Right atrium auricular region (tissue), 2 donors: Measurements from ENCODE around the gene RGS6. TPM values are rescaled to one million over a fixed set of nuclear protein-coding genes. Genes with fewer than 3 reads are reported as not detected.

ENCODE experiments used
- DNase-seq: peaks from one replicate; pipeline ENCODE4 v3.0.0-alpha.2; 2019; ENCODE audit warnings: low spot score
- H3K27ac ChIP-seq, 2 donors: fragments of 200-600 bp; sonication (generic); 1 replicate in 1 of 2; 2 replicates in 1 of 2; pipeline ENCODE4 v1.5.1; 2016 to 2019
- H3K27me3 ChIP-seq, 2 donors: fragments of 200-600 bp; sonication (generic); one replicate each; pipeline versions ENCODE4 v1.5.1 to v1.6.0; 2017 to 2019
- H3K36me3 ChIP-seq: fragments of 200-600 bp; sonication (generic); one replicate; pipeline ENCODE4 v1.5.1; 2016
- H3K4me1 ChIP-seq, 2 donors: fragments of 200-600 bp; sonication (generic); one replicate each; pipeline versions ENCODE4 v1.5.1 to v1.6.0; 2017 to 2019
- H3K4me3 ChIP-seq, 2 donors: fragments of 200-600 bp; sonication (generic); 1 replicate in 1 of 2; 2 replicates in 1 of 2; pipeline ENCODE4 v1.5.1; 2017 to 2019; ENCODE audit warnings: mild to moderate bottlenecking in 1 of 2, moderate library complexity in 1 of 2
- H3K9me3 ChIP-seq, 2 donors: fragments of 200-600 bp; sonication (generic); one replicate each; pipeline ENCODE4 v1.5.1; 2019
- total RNA-seq, 2 donors: library from RNA; depleted of rRNA; stranded (reverse); fragments of >200 nt; gene quantifications; one replicate each; pipeline ENCODE4 v1.1.0, GENCODE V29; 2016
- TF ChIP-seq, protein P1 (sequence below), 2 donors: fragments of 200-600 bp; sonication (generic); IDR thresholded peaks; one replicate each; pipeline ENCODE4 v1.5.1; 2019; ENCODE audit warnings: antibody characterized with exemption in 2 of 2

Gene RGS6
- total RNA-seq, 2 donors from 2014 or later, result 12.1 to 13.1 TPM

DNA sequence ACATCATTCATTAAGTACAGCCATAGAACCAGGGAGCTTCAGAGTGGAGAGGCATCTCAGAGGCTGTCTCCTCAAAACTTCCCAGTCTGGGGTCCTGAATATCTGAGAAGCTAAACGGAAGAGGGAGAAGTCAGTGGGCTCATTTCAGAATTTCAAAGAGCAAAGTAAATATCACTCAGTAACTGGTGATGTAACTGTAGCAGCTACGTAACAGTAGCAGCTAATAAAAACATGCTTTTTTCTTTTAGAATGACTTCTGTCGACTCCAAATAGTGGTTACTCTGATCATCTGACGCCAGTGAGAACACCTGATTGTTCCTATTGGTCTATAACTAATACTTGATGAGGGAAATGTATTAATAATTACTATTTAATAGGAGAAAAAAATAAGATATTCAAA is 578.3 kb downstream of the RGS6 start:
- H3K27ac ChIP-seq, result no peak overlapping the region
- no peak overlapping the region for H3K4me3 ChIP-seq
- no peaks in the 10 kb centered on the region for H3K36me3 ChIP-seq
- no peaks in the 10 kb centered on the region for H3K9me3 ChIP-seq
- TF ChIP-seq, protein P1, sequence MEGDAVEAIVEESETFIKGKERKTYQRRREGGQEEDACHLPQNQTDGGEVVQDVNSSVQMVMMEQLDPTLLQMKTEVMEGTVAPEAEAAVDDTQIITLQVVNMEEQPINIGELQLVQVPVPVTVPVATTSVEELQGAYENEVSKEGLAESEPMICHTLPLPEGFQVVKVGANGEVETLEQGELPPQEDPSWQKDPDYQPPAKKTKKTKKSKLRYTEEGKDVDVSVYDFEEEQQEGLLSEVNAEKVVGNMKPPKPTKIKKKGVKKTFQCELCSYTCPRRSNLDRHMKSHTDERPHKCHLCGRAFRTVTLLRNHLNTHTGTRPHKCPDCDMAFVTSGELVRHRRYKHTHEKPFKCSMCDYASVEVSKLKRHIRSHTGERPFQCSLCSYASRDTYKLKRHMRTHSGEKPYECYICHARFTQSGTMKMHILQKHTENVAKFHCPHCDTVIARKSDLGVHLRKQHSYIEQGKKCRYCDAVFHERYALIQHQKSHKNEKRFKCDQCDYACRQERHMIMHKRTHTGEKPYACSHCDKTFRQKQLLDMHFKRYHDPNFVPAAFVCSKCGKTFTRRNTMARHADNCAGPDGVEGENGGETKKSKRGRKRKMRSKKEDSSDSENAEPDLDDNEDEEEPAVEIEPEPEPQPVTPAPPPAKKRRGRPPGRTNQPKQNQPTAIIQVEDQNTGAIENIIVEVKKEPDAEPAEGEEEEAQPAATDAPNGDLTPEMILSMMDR (IDR thresholded peaks at IDR 0.05), result no peak
- no peaks in the 10 kb centered on the region for H3K27me3 ChIP-seq
- H3K4me1 ChIP-seq, result no peaks in the 10 kb centered on the region
- DNase-seq, result no peak

DNA sequence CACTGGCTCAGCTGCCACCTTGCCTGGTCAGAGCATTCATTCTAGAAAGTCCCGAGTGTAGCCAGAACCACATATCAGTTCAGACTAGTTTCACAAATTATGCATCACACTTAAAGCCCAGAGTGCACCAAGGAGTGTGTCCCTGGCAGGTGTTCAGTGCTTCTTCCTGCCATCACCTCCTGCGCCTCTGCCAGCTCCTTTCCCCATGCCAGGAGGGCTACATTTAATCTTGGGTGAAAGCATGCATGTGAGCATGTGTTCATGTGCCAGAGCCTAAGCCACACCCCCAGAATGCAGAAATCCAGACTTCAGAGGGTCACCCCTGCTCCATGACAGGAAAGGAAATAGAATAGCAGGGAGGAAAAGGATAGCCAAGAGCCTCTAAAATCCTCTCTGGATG is 580.1 kb downstream of the RGS6 start:
- Histone ChIP-seq H3K4me1 (peaks cover 0 to 3% of the 10 kb centered on the region in 2 donors), H3K36me3 (no peaks in the 10 kb centered on the region), H3K4me3 (no peak overlapping the region), H3K27ac (no peak overlapping the region), H3K27me3 (no peaks in the 10 kb centered on the region), H3K9me3 (no peaks in the 10 kb centered on the region)
- DNase-seq, result peak; percentile 30
- TF ChIP-seq, protein P1 (IDR thresholded peaks at IDR 0.05), result no peak

DNA sequence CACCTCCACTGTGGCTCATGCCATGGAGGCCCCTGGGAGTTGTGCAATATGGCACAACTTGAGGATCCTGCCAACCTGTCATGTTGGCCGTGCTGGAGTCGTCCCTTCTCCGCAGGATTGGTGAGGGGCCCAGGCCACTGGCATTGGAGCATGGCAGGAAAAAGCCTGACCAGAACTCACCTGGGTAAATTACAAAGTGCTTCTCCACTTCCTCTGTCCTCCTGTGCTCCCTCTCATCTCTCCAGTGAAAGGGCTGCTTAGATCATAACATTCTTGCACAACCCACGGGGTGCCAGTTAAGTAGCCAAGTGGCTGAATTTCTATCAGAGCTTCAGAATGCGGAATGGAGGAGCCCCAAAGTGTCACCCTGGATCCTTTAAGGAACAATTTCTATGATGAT is 580.7 kb downstream of the RGS6 start:
- Histone ChIP-seq H3K4me1 (peaks cover 0 to 6% of the 10 kb centered on the region in 2 donors), H3K27me3 (no peaks in the 10 kb centered on the region), H3K4me3 (no peak overlapping the region), H3K27ac (no peak overlapping the region), H3K9me3 (no peaks in the 10 kb centered on the region), H3K36me3 (no peaks in the 10 kb centered on the region)
- TF ChIP-seq, protein P1 (IDR thresholded peaks at IDR 0.05), result no peak
- peak; percentile 36 for DNase-seq

DNA sequence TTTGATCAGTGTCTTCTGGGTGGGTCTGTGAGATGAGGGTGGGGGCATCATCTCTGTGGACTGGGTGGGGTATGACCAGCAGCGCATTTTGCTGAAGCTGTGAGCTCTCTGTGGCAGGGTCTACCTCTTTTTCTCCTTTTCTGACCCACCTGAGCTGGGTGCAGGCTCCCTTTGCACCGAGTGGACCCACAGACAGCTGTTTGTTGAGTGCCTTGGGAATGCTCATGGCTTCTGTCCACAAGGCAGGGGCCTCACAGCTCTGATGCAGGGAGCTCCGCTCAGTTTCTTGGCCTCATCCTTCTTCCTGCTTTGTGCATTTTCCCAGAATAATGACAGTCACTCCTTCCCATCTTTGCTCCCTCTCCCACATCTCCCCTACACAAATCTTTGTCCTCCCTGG is 581.1 kb downstream of the RGS6 start:
- H3K27me3 ChIP-seq, result no peaks in the 10 kb centered on the region
- TF ChIP-seq, protein P1 (IDR thresholded peaks at IDR 0.05), result no peak

DNA sequence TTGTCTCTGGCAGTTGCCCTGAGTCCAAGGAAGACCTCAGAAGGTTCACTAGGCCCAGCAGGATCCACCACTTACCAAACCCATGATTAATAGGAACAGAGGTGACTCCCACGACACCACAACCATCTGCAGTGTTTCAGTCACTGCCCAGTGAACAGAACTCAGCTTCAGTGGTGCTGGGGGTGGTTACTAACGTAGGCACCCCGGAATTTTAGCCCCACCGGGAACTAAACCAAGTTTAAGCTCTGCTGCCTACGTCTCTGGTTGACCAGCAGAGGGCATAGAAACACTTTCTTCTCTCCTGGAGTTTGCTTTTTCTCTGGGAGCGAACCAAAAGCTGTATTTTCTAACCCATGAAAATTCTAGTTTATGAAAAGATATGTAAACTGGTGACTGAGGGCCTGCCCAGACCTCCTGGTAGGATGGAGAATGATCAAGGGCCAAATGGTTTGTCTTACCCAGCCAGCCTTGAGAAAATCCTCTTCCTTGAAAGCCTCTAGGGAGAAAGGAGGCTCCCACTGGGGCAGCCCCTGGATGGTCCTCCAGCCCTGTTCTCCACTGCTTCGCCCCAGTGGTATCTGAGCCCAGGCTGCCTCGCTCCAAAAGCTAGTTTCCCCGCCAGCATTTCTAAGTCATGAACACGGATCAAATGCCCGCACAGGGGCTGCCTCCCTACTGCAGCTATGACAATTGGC is 581.9 kb downstream of the RGS6 start:
- peaks cover 0 to 6% of the 10 kb centered on the region in 2 donors for H3K4me1 ChIP-seq
- H3K27me3 ChIP-seq, result no peaks in the 10 kb centered on the region
- no peak overlapping the region for H3K4me3 ChIP-seq
- TF ChIP-seq, protein P1 (IDR thresholded peaks at IDR 0.05), result peak in 1 of 2 donors; percentile 67
- H3K27ac ChIP-seq, result no peak overlapping the region
- H3K36me3 ChIP-seq, result no peaks in the 10 kb centered on the region
- H3K9me3 ChIP-seq, result no peaks in the 10 kb centered on the region
- DNase-seq, result peak; percentile 47

More for the DNA sequence above, 581.1 kb downstream of the RGS6 start:
- H3K36me3 ChIP-seq, result no peaks in the 10 kb centered on the region
- H3K9me3 ChIP-seq, result no peaks in the 10 kb centered on the region
- peaks cover 0 to 6% of the 10 kb centered on the region in 2 donors for H3K4me1 ChIP-seq
- H3K4me3 ChIP-seq, result no peak overlapping the region
- H3K27ac ChIP-seq, result no peak overlapping the region
- DNase-seq, result peak; percentile 16

DNA sequence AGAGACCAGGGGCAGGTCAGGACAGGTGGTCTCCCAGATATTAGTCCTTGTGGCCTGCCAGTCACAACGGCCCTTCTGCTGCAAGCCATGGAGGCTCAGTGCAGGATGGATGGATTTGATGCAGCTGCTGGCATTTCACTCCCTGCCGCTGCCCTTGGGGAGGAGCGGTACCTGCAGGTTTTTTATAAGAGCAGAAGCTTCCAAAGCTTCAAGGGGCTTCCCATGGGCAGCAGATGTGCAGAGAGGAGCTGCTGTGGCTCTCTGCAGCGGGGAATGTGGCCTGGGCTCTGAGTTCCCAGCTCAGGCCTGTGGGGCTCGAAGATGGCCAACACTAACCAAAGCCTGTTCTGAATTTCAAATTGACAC is 582.4 kb downstream of the RGS6 start:
- peaks cover 0 to 6% of the 10 kb centered on the region in 2 donors for H3K4me1 ChIP-seq
- no peaks in the 10 kb centered on the region for H3K9me3 ChIP-seq
- no peak overlapping the region for H3K27ac ChIP-seq
- no peaks in the 10 kb centered on the region for H3K27me3 ChIP-seq
- TF ChIP-seq, protein P1 (IDR thresholded peaks at IDR 0.05), result no peak
- H3K36me3 ChIP-seq, result no peaks in the 10 kb centered on the region
- no peak overlapping the region for H3K4me3 ChIP-seq
- no peak for DNase-seq
